HG03097 (cell line): ENCODE measurements around the gene DARS1.

Experiments
- ATAC-seq: cut with Tn5 transposase; IDR thresholded peaks from one replicate; pipeline ENCODE4 v1.9.1; 2021; ENCODE audit not compliant: unreplicated experiment, low FRiP score

DARS1 gene

DNA sequence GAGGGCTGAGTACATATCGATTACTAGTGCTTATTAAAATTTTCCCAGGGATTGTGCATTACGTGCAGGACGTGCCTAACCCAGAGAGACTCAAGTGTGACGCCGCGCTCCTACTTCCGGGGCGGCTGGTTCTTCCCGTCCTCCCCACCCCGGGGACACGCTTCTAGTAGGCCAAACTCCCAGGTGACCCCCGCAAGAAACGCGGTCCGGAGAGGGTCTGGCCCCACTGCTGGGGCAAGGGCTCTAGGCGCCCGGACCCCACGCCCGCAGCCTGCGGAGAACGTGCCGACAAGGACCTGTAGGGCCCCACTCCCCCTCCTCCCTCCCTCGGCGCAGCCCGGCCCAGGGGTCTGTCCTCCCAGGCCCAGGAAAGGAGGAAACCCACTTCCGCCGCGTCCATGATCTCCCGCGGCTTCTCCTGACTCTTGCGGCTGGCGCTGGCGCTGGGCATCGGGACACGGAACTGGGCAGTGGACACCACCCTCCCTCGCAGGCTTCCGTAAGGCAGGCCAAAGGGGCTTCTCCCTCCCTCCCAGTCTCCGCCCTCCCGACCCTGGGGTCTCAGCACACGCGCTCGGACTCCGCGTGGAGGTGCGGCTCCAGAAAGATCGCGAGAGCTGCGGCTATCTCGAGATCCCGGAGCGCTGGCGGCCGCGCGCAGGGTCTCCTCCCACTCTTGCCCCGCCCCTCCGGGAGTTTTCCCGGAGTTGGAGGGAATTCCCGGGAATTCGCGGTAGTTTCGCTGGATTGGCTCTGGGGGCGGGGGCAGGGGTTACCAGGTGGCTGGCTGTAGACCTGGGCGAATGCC, at the start of gene DARS1:
Gene DARS1 (minus strand): TSS at position 609 of the 808 bp plus-strand sequence. CDS start 158 bp downstream, at position 451.
- peak; percentile 85 for ATAC-seq

DNA sequence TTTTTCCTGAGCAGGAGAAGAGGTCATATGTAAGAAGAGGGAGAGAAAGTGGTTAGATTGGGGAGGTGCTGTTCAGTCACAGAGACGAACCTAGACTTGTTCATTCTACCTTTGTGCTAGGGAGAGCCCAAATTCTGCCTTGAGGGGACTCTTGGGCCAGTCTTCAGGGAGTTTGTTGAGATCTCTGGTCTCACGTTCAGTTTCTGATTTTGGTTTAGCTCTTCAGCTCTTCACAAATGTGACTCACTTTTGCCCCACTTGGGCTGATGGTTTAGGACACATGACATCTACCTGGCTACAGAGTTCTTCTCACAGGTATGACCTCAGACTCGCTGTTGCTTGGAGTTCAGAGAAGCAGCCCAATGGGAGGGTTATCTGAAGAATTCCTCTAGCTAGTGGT, 49.2 kb upstream of the DARS1 start:
- ATAC-seq = no peak

GRCh38 chr2:136032817-136033535, 47.5 kb upstream of the DARS1 start:
- ATAC-seq = no peak

- no peak for ATAC-seq
Observed at GRCh38 chr2:136032192-136032591, 46.8 kb upstream of the DARS1 start.

DNA sequence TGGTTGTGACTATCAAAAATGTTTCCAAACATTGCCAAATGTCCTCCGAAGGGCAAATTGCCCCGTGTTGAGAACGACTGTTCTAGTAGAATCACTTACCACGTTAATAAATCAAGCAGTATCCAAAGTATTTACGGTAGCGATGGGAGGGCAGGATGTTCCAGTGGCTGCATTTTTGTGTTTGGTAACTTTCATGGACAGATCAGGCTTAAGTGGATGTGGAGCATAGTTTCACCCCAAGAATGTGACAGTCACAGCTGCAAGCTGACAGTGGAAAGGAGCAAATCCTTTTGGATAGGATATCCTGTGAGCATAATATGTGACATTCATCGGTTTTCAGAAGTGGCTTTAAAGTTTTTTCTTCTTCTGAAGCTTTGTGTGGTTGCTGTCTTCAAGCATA, 46.3 kb upstream of the DARS1 start:
- no peak for ATAC-seq

- ATAC-seq = no peak
Observed at GRCh38 chr2:136030406-136030805, 45.0 kb upstream of the DARS1 start.

GRCh38 chr2:136029149-136029548, 43.7 kb upstream of the DARS1 start:
- ATAC-seq = peak; percentile 67

DNA sequence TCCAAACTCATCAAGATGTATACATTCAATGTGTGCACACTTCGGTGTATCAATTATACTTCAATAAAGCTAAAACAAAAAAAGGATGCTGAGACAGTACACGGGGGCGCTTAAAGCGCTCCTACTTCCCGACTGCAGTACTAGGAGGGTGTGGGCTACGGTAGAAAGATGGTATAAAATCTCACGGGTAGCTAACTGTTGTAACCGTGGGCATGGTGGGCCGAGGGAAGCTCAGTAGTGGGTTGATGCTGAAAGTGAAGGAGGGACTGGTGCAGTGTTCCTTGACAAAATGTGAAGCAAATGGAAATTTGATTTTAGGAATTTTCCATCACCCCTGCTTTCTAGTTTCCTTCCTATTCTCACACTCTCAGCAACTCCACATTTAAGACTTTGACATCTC, 42.6 kb upstream of the DARS1 start:
- ATAC-seq = no peak

DNA sequence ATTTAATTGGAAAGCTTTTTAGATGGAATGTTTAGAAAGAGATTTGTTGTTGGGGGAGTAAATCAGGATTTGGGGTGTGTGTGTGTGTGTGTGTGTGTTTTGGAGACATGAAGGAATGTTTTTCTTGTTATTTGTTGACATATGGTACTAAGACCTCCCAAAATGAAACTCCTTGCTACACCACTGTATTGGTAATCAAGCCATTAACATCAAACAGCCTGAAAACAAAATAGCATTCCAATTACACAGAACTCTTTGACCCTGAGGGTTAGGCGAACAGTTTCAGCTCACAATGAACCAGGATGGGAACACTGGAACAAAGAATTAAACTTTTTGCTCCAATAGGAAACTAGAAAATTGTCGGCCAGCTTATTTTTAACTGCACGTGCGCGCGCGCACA, 41.7 kb upstream of the DARS1 start:
- no peak for ATAC-seq

- ATAC-seq = peak; percentile 46
Observed at GRCh38 chr2:136025057-136025973, 39.9 kb upstream of the DARS1 start.

DNA sequence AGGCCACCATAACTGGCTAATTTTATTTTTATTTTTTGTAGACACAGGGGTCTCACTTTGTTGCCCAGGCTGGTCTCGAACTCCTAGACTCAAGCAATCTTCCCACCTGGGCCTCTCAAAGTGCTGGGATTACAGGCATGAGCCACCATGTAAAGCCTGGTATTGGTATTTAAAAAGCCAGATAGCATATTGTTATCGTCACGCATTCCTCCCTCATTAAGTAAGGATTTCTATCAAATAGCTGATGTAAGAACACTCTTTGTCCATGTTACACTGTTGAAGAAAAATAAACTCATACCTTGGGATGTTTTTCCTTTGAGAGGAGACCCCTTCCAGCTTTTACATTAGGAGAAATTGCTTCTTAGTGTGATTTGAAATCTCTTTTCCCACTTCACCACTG, 39.2 kb upstream of the DARS1 start:
- ATAC-seq = no peak

- no peak for ATAC-seq
Observed at GRCh38 chr2:136024185-136024584, 38.8 kb upstream of the DARS1 start.

- ATAC-seq = no peak
Observed at GRCh38 chr2:136023416-136023815, 38.0 kb upstream of the DARS1 start.

DNA sequence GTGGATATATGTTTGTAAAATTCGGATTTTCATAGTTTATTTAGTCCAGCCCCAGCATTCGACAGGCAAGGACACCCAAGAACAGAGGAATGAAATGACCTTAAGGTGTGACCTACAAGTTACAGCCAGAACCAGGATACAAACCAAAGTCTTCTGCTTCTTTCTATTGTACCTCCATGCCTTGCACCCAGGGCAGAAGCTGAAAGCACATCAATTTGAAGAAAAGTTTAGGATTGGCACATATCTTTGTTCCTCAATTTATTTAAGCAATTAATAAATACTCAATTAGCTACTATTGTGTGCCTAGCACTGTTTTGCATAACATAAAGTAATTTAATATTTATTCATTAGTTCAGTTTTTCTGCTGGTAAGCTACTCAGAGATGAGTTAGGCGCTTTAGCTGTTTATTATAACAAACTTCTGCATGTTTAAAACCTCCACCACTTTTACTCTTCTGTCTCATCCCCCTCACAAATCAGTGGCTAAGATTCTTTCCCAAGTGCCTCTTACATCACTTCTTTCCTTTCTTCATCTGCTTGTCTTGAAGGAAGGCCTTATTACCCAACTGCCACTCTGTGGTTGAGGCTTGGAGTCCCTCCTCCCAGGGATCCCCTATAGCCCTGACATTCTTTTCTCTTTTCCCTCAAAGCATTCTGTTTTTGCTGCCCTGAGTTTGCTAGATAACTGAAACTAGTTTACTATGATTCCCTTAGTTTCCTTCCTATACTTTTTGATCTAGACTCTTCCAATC, 37.1 kb upstream of the DARS1 start:
- ATAC-seq = no peak

DNA sequence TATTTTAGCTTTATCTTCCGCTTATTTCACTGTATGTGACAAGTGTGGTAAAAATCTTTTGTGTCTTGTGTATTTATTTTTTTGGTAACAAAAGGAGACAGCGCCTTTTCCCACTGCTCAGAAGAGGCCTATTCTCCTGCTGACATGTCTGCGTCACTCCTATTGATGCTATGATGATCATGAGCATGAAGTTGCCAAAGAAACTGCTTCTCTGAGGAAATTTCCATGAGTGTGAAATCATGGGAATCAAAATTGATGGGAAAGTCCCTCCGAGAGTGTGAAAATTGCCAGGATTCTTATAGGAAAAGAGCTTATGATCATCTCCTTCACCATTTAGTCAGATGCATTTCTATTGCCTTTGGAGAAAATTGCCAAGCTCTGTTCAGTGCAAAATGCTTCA, 36.5 kb upstream of the DARS1 start:
- ATAC-seq = no peak

GRCh38 chr2:136021406-136021805, 36.0 kb upstream of the DARS1 start:
- no peak for ATAC-seq

GRCh38 chr2:136020831-136021230, 35.4 kb upstream of the DARS1 start:
- no peak for ATAC-seq

- ATAC-seq = no peak
Observed at GRCh38 chr2:136019825-136020224, 34.4 kb upstream of the DARS1 start.

DNA sequence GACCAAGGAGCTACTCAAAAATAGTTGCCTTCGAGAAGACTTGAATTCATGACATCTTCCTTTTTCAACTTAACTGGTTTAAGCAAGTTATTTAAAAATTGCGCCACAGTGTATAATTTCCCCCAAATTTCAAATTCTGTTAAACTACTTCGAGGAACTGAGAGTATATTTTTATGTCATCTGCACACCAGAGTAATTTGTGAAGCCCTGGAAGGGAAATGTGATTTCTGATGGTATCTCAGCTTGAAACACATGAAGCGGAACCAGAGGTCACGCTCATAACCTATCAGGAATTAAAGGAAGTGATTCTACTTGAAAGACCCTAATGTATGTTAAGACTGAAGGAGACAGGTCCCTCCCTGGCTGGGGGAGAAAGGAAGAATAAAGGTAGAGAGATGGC, 33.9 kb upstream of the DARS1 start:
- peak; percentile 54 for ATAC-seq

DNA sequence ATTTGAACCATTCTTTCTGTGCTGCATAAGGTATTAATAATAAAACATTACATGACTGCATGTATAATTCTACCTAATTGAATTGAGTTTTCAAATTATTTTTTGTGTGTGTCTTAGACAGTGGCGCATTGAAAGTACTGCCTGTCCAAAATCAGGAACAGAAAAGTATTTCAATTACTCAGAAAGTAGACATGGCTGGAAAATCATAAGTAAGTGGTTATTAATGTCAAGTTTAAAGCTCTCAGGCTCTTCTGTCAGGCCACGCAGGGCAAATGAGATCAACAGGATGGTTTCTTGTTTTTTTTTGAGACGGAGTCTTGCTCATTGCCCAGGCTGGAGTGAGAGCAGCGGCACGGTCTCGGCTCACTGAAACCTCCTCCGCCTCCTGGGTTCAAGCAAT, 32.4 kb upstream of the DARS1 start:
- no peak for ATAC-seq
